SK-N-SH (cell line): ENCODE measurements around the gene AGBL4. TPM values are rescaled to one million over a fixed set of nuclear protein-coding genes. Genes with fewer than 3 reads are reported as not detected.

Experiments used
- CTCF ChIA-PET: fragments of 300-600, 350-600 bp; formaldehyde crosslinking; extraction: SDS; loops from one replicate; lab custom pipeline; 2021; lab: Yijun Ruan, JAX
- POLR2A ChIA-PET: fragments of 350-600 bp; sonication (Branson Sonifier 250); formaldehyde crosslinking; extraction: SDS; loops from one replicate; lab custom pipeline; 2020; ENCODE audit warnings: antibody characterized with exemption, inconsistent platforms; lab: Yijun Ruan, JAX
- DNase-seq: peaks from one replicate; pipeline ENCODE4 v3.0.0; 2012
- H2AFZ ChIP-seq: fragments of 200-600 bp; sonication (generic); 2 replicates; pipeline ENCODE4 v1.8.1; 2016; ENCODE audit warnings: antibody characterized with exemption, mild to moderate bottlenecking, low read depth
- H3F3A ChIP-seq: fragments of 200-600 bp; sonication (generic); replicated peaks from 2 replicates; pipeline ENCODE3; 2016; ENCODE audit warnings: antibody characterized with exemption, mild to moderate bottlenecking; ENCODE audit not compliant: insufficient read depth
- H3K27ac ChIP-seq, 2 experiments: fragments of 200-500 bp in 1 of 2; fragments of 200-600 bp in 1 of 2; sonication (Bioruptor generic) in 1 of 2; sonication (generic), shearing (Covaris generic) in 1 of 2; 2 replicates each; pipeline versions ENCODE4 v1.5.1 to v1.6.1; 2014 to 2016; ENCODE audit warnings: low read depth in 2 of 2, inconsistent platforms in 1 of 2, low read length in 1 of 2, mild to moderate bottlenecking in 1 of 2, mixed read lengths in 1 of 2
- H3K27me3 ChIP-seq: fragments of 200-600 bp; sonication (generic), shearing (Covaris generic); 2 replicates; pipeline ENCODE4 v1.6.1; 2016; ENCODE audit warnings: mixed run types; ENCODE audit not compliant: insufficient read depth
- H3K36me3 ChIP-seq, 2 experiments: fragments of 200-500 bp in 1 of 2; fragments of 200-600 bp in 1 of 2; sonication (Bioruptor generic) in 1 of 2; sonication (generic) in 1 of 2; replicated peaks in 1 of 2; 2 replicates each; pipeline versions ENCODE3 to v1.5.1; 2014 to 2016; ENCODE audit warnings: low read length in 1 of 2, mild to moderate bottlenecking in 1 of 2; ENCODE audit not compliant: insufficient read depth in 2 of 2, control insufficient read depth in 1 of 2
- H3K4me1 ChIP-seq, 2 experiments: fragments of 200-500 bp in 1 of 2; fragments of 200-600 bp in 1 of 2; sonication (Bioruptor generic) in 1 of 2; sonication (generic), shearing (Covaris generic) in 1 of 2; 2 replicates each; pipeline versions ENCODE4 v1.5.1 to v1.6.1; 2014 to 2016; ENCODE audit warnings: low read depth in 1 of 2, low read length in 1 of 2, mixed run types in 1 of 2; ENCODE audit not compliant: insufficient read depth in 2 of 2, control insufficient read depth in 1 of 2
- H3K4me2 ChIP-seq: fragments of 200-600 bp; sonication (generic), shearing (Covaris generic); 2 replicates; pipeline ENCODE4 v1.6.1; 2017; ENCODE audit warnings: mixed run types
- H3K4me3 ChIP-seq, 2 experiments: fragments of 200-500 bp in 1 of 2; fragments of 200-600 bp in 1 of 2; sonication (Bioruptor generic) in 1 of 2; sonication (generic), shearing (Covaris generic) in 1 of 2; 2 replicates each; pipeline versions ENCODE4 v1.5.1 to v1.8.1; 2014 to 2016; ENCODE audit warnings: low read depth in 2 of 2, inconsistent platforms in 1 of 2, low read length in 1 of 2, mild to moderate bottlenecking in 1 of 2, mixed read lengths in 1 of 2, moderate library complexity in 1 of 2
- H3K79me2 ChIP-seq: fragments of 200-600 bp; sonication (generic); 2 replicates; pipeline ENCODE4 v1.8.1; 2017; ENCODE audit warnings: mild to moderate bottlenecking; ENCODE audit not compliant: insufficient read depth
- H3K9ac ChIP-seq: fragments of 200-600 bp; sonication (generic); 2 replicates; pipeline ENCODE4 v1.6.1; 2017; ENCODE audit warnings: mixed run types
- H3K9me2 ChIP-seq: fragments of 200-600 bp; sonication (generic); 2 replicates; pipeline ENCODE4 v1.6.1; 2017; ENCODE audit warnings: mixed run types
- H3K9me3 ChIP-seq: fragments of 200-600 bp; sonication (generic); 2 replicates; pipeline ENCODE4 v1.6.1; 2017; ENCODE audit warnings: mixed run types, mild to moderate bottlenecking, moderate library complexity
- H4K20me1 ChIP-seq: fragments of 200-600 bp; sonication (generic); 2 replicates; pipeline ENCODE4 v1.6.1; 2017; ENCODE audit warnings: mild to moderate bottlenecking, mixed run types; ENCODE audit not compliant: insufficient read depth
- CHD2 ChIP-seq: fragments of 150-350 bp; IDR thresholded peaks from 2 replicates; pipeline ENCODE4 v1.6.1; 2018; ENCODE audit warnings: low read length; ENCODE audit not compliant: partially characterized antibody
- ELF1 ChIP-seq: IDR thresholded peaks from 2 replicates; pipeline ENCODE4 v1.4.0; 2012
- FOSL2 ChIP-seq: IDR thresholded peaks from 2 replicates; pipeline ENCODE4 v1.4.0; 2012; ENCODE audit warnings: low read depth, mild to moderate bottlenecking, moderate library complexity, borderline replicate concordance
- FOXJ3 ChIP-seq: sonication (generic); formaldehyde crosslinking; IDR thresholded peaks from 2 replicates; pipeline ENCODE4 v1.5.1; 2020; ENCODE audit warnings: mild to moderate bottlenecking, missing genetic modification reagents
- FOXM1 ChIP-seq: IDR thresholded peaks from 2 replicates; pipeline ENCODE4 v1.4.0; 2012; ENCODE audit warnings: low read depth, mild to moderate bottlenecking
- JUND ChIP-seq: IDR thresholded peaks from 2 replicates; pipeline ENCODE4 v1.4.0; 2012
- NFIC ChIP-seq: IDR thresholded peaks from 2 replicates; pipeline ENCODE4 v1.4.0; 2012; ENCODE audit warnings: borderline replicate concordance
- NRF1 ChIP-seq: IDR thresholded peaks from 2 replicates; pipeline ENCODE4 v1.6.1; 2012; ENCODE audit warnings: low read depth, mild to moderate bottlenecking, low read length
- RCOR1 ChIP-seq: fragments of 150-350 bp; IDR thresholded peaks from 2 replicates; pipeline ENCODE4 v1.6.1; 2017; ENCODE audit warnings: antibody characterized with exemption, low read length
- TAF1 ChIP-seq: IDR thresholded peaks from 2 replicates; pipeline ENCODE4 v1.6.1; 2012; ENCODE audit warnings: low read depth, mild to moderate bottlenecking, low read length, moderate library complexity, borderline replicate concordance
- YY1 ChIP-seq: IDR thresholded peaks from 2 replicates; pipeline ENCODE4 v1.4.0; 2012; ENCODE audit warnings: low read depth, mild to moderate bottlenecking
- WGBS: methylation state at CpG from one replicate; pipeline ENCODE4 v1.1.6; 2017; ENCODE audit warnings: low lambda C conversion rate; 5-methylcytosine and 5-hydroxymethylcytosine counted together
- polyA plus RNA-seq, 3 experiments: library from polyadenylated mRNA; depleted of rRNA; stranded (reverse); fragments of >200 nt; gene quantifications; 2 replicates each; pipeline ENCODE4 v1.2.3, GENCODE V29; 2012
- TF ChIP-seq, protein P1 (sequence below): fragments of 150-350 bp; IDR thresholded peaks from 2 replicates; pipeline ENCODE4 v1.6.1; 2016; ENCODE audit warnings: mild to moderate bottlenecking, low read depth, low read length
- TF ChIP-seq, protein P2 (sequence below): IDR thresholded peaks from 2 replicates; pipeline ENCODE4 v1.4.0; 2012; ENCODE audit warnings: low read depth, borderline replicate concordance
- TF ChIP-seq, protein P3 (sequence below): fragments of 200-600 bp; sonication (generic); IDR thresholded peaks from 2 replicates; pipeline ENCODE4 v1.6.1; 2017; ENCODE audit warnings: antibody characterized with exemption, mild to moderate bottlenecking, moderate library complexity
- TF ChIP-seq, protein P4 (sequence below): IDR thresholded peaks from 2 replicates; pipeline ENCODE4 v1.4.0; 2012; ENCODE audit warnings: low read depth, borderline replicate concordance

Gene AGBL4
- polyA plus RNA-seq, 1 of the 3 experiments (the other 2 are of a cell fraction), result 0.07 TPM

DNA sequence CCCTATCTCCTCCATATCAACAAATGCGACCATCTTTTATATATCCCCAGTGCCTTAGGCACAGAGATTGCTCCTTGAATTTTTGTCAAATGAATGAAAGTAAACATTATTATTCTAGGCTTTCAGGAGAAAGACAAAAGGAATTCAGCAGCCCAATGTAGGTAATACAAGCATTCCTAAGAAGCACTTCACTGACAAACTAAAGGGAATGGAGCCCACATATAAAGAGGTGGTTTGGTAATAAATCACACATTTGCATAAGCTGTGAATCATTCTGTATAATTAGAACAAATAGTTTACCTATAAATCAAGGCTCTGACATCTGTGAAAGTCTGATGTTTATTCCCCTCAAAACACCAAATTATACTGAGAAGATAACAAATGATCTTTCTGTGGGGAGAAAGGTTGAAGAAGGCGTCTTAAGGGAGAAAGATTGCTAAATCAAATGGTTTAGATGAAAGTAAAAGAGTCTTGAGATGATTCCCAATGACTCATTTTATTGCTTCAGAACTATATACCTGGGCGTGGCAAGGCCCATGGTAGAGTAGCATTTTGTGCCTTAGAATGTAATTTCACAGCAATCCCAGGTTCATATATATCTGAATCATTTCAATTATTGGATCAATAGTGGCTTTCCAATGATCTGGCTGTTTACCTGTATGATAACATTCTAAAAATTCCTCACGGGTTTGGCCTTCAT lies 558.1 kb downstream of the AGBL4 start:
- Histone ChIP-seq H3F3A (no peaks in the 10 kb centered on the region), H4K20me1 (no peaks in the 10 kb centered on the region), H3K4me2 (no peak overlapping the region), H3K4me1 (no peaks in the 10 kb centered on the region), H3K27ac (no peak overlapping the region), H3K9ac (no peak overlapping the region), H3K4me3 (no peak overlapping the region), H2AFZ (no peak overlapping the region), H3K36me3 (no peaks in the 10 kb centered on the region)
- no peak for DNase-seq
- WGBS, result 55% methylated on average over 4 of the region's 4 CpGs
- ChIA-PET POLR2A (no interaction called here), CTCF (no interaction called here)
- no peak for TF ChIP-seq JUND
- TF ChIP-seq, all 33 proteins: peak for 0
- Histone ChIP-seq H3K9me3 (no peaks in the 10 kb centered on the region), H3K9me2 (no peaks in the 10 kb centered on the region), H3K79me2 (no peaks in the 10 kb centered on the region), H3K27me3 (no peaks in the 10 kb centered on the region)

DNA sequence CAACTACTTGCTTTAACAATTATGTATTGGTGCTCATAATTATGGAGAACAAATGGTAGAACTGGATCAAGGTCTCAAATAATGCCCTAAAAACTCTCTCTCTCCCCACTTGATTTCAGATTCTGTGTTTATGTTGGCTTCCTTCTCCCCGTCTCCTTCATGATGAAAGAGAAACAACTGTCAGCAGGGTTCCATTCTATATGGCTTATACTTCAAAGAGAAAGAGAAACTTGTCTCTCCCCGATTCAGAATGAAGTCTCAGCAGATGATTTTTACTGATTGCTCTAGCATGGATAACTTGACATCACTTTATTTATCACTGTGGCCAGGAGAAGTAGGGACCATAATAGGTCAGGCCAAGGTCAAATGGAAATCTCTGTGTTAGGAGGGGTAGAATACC lies 575.6 kb downstream of the AGBL4 start:
- no peaks in the 10 kb centered on the region for H3K27me3 ChIP-seq
- WGBS, result 50% methylated on average over 2 of the region's 2 CpGs
- POLR2A ChIA-PET, result no interaction called here
- no peaks in the 10 kb centered on the region for H3K9me3 ChIP-seq
- H3K36me3 ChIP-seq, result no peaks in the 10 kb centered on the region
- no peaks in the 10 kb centered on the region for H3K4me1 ChIP-seq
- H3K27ac ChIP-seq, result no peak overlapping the region
- no peak overlapping the region for H3K4me2 ChIP-seq
- no peak overlapping the region for H3K9ac ChIP-seq
- TF ChIP-seq ELF1 (no peak), NFIC (no peak), RCOR1 (no peak)
- CTCF ChIA-PET, result no interaction called here
- no peak for DNase-seq
- H3K79me2 ChIP-seq, result no peaks in the 10 kb centered on the region
- H3K9me2 ChIP-seq, result no peaks in the 10 kb centered on the region
- no peak overlapping the region for H2AFZ ChIP-seq
- H3F3A ChIP-seq, result no peaks in the 10 kb centered on the region
- no peak overlapping the region for H3K4me3 ChIP-seq
- no peaks in the 10 kb centered on the region for H4K20me1 ChIP-seq

DNA sequence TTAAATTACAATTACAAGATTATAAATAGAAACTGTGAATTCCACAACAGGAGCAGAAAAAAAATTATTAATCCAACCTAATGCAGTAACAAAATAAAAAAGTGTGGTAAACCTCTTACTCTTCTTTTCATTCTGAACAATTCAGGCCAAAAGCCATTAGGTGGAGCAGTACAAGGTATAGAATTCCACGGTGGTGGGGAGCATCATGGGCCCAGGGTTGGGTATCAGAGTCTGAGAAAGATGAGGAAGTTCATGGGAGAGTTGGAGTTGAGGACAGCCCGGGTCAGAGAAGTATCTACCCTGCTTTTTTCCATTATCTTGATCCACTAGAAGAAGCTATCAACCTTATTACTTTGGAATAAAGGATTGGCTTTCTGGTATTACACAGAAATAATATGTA lies 586.9 kb downstream of the AGBL4 start:
- no peaks in the 10 kb centered on the region for H3F3A ChIP-seq
- H3K27ac ChIP-seq, result no peak overlapping the region
- no peaks in the 10 kb centered on the region; a peak in 1 of 4 replicates for H3K4me1 ChIP-seq
- ChIA-PET POLR2A (no interaction called here), CTCF (interaction anchor here (1.2 kb wide), 1 partner anchor 16 kb away, joined by 4 read pairs; no protein-coding TSS in a partner anchor)
- H3K79me2 ChIP-seq, result no peaks in the 10 kb centered on the region
- 54% methylated on average over 2 of the region's 2 CpGs for WGBS
- no peaks in the 10 kb centered on the region for H3K36me3 ChIP-seq
- H3K4me3 ChIP-seq, result no peak overlapping the region
- no peaks in the 10 kb centered on the region for H3K9me3 ChIP-seq
- no peak overlapping the region; the same call in 1 of the 2 replicates for H2AFZ ChIP-seq
- H3K9ac ChIP-seq, result no peak overlapping the region
- H3K27me3 ChIP-seq, result no peaks in the 10 kb centered on the region
- H3K9me2 ChIP-seq, result no peaks in the 10 kb centered on the region
- no peak overlapping the region for H3K4me2 ChIP-seq
- no peak for DNase-seq
- no peaks in the 10 kb centered on the region for H4K20me1 ChIP-seq
- TF ChIP-seq, protein P1, sequence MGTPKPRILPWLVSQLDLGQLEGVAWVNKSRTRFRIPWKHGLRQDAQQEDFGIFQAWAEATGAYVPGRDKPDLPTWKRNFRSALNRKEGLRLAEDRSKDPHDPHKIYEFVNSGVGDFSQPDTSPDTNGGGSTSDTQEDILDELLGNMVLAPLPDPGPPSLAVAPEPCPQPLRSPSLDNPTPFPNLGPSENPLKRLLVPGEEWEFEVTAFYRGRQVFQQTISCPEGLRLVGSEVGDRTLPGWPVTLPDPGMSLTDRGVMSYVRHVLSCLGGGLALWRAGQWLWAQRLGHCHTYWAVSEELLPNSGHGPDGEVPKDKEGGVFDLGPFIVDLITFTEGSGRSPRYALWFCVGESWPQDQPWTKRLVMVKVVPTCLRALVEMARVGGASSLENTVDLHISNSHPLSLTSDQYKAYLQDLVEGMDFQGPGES, result no peak
- TF ChIP-seq FOXJ3 (no peak), TAF1 (no peak), CHD2 (no peak), FOSL2 (no peak), NFIC (no peak), FOXM1 (no peak), YY1 (no peak), NRF1 (no peak)
- TF ChIP-seq, protein P2, sequence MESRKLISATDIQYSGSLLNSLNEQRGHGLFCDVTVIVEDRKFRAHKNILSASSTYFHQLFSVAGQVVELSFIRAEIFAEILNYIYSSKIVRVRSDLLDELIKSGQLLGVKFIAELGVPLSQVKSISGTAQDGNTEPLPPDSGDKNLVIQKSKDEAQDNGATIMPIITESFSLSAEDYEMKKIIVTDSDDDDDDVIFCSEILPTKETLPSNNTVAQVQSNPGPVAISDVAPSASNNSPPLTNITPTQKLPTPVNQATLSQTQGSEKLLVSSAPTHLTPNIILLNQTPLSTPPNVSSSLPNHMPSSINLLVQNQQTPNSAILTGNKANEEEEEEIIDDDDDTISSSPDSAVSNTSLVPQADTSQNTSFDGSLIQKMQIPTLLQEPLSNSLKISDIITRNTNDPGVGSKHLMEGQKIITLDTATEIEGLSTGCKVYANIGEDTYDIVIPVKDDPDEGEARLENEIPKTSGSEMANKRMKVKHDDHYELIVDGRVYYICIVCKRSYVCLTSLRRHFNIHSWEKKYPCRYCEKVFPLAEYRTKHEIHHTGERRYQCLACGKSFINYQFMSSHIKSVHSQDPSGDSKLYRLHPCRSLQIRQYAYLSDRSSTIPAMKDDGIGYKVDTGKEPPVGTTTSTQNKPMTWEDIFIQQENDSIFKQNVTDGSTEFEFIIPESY, result no peak
- TF ChIP-seq, protein P3, sequence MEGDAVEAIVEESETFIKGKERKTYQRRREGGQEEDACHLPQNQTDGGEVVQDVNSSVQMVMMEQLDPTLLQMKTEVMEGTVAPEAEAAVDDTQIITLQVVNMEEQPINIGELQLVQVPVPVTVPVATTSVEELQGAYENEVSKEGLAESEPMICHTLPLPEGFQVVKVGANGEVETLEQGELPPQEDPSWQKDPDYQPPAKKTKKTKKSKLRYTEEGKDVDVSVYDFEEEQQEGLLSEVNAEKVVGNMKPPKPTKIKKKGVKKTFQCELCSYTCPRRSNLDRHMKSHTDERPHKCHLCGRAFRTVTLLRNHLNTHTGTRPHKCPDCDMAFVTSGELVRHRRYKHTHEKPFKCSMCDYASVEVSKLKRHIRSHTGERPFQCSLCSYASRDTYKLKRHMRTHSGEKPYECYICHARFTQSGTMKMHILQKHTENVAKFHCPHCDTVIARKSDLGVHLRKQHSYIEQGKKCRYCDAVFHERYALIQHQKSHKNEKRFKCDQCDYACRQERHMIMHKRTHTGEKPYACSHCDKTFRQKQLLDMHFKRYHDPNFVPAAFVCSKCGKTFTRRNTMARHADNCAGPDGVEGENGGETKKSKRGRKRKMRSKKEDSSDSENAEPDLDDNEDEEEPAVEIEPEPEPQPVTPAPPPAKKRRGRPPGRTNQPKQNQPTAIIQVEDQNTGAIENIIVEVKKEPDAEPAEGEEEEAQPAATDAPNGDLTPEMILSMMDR, result no peak
- TF ChIP-seq, protein P4, sequence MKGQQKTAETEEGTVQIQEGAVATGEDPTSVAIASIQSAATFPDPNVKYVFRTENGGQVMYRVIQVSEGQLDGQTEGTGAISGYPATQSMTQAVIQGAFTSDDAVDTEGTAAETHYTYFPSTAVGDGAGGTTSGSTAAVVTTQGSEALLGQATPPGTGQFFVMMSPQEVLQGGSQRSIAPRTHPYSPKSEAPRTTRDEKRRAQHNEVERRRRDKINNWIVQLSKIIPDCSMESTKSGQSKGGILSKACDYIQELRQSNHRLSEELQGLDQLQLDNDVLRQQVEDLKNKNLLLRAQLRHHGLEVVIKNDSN, result no peak
